ENCODE measurements around the gene FAM9C. TPM values are rescaled to one million over a fixed set of nuclear protein-coding genes. Genes with fewer than 3 reads are reported as not detected.
A peak's percentile ranks its signal among the peaks of the same experiment; 100 is the strongest.

FAM9C gene
- total and polyA plus RNA-seq, 9 of the 15 experiments (the other 6 are each of a cell fraction or from before 2014, with no cell fraction given) = not detected

DNA sequence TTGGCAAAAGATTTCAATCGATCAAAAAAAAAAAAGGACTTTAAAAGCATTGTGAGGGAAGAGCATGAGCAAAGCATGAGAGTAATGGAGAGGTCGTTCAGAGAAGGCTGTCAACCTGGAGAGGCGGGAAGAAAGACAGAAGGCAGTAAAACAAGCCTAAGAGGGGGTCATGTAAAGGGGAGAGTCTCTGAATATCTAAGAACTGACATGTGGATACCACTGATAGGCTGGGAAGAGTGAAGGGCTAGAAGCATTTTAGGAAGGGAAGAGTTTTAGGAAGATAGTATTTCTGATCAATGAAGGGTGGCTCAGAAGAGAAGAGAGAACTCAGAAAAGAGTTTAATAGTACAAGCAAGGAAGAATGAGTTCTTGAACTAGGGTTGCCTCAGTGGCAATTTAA, 7.5 kb downstream of the FAM9C start (continued):
- TF ChIP-seq, protein P1, sequence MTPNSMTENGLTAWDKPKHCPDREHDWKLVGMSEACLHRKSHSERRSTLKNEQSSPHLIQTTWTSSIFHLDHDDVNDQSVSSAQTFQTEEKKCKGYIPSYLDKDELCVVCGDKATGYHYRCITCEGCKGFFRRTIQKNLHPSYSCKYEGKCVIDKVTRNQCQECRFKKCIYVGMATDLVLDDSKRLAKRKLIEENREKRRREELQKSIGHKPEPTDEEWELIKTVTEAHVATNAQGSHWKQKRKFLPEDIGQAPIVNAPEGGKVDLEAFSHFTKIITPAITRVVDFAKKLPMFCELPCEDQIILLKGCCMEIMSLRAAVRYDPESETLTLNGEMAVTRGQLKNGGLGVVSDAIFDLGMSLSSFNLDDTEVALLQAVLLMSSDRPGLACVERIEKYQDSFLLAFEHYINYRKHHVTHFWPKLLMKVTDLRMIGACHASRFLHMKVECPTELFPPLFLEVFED (CRISPR knock-in tag; conservative IDR thresholded peaks at IDR 0.05) = no peak
- TF ChIP-seq CBFA2T3 (IDR thresholded peaks at IDR 0.05) (peak; percentile 60), KDM1A (IDR thresholded peaks at IDR 0.05) (no peak), ZFP1 (CRISPR knock-in tag; IDR thresholded peaks at IDR 0.05) (no peak), HDAC6 (IDR thresholded peaks at IDR 0.05; ENCODE audit: low read depth, low read length) (no peak)
- TF ChIP-seq, protein P2, sequence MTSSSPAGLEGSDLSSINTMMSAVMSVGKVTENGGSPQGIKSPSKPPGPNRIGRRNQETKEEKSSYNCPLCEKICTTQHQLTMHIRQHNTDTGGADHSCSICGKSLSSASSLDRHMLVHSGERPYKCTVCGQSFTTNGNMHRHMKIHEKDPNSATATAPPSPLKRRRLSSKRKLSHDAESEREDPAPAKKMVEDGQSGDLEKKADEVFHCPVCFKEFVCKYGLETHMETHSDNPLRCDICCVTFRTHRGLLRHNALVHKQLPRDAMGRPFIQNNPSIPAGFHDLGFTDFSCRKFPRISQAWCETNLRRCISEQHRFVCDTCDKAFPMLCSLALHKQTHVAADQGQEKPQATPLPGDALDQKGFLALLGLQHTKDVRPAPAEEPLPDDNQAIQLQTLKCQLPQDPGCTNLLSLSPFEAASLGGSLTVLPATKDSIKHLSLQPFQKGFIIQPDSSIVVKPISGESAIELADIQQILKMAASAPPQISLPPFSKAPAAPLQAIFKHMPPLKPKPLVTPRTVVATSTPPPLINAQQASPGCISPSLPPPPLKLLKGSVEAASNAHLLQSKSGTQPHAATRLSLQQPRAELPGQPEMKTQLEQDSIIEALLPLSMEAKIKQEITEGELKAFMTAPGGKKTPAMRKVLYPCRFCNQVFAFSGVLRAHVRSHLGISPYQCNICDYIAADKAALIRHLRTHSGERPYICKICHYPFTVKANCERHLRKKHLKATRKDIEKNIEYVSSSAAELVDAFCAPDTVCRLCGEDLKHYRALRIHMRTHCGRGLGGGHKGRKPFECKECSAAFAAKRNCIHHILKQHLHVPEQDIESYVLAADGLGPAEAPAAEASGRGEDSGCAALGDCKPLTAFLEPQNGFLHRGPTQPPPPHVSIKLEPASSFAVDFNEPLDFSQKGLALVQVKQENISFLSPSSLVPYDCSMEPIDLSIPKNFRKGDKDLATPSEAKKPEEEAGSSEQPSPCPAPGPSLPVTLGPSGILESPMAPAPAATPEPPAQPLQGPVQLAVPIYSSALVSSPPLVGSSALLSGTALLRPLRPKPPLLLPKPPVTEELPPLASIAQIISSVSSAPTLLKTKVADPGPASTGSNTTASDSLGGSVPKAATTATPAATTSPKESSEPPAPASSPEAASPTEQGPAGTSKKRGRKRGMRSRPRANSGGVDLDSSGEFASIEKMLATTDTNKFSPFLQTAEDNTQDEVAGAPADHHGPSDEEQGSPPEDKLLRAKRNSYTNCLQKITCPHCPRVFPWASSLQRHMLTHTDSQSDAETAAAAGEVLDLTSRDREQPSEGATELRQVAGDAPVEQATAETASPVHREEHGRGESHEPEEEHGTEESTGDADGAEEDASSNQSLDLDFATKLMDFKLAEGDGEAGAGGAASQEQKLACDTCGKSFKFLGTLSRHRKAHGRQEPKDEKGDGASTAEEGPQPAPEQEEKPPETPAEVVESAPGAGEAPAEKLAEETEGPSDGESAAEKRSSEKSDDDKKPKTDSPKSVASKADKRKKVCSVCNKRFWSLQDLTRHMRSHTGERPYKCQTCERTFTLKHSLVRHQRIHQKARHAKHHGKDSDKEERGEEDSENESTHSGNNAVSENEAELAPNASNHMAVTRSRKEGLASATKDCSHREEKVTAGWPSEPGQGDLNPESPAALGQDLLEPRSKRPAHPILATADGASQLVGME (CRISPR knock-in tag; IDR thresholded peaks at IDR 0.05) = no peak
- TF ChIP-seq, protein P3, sequence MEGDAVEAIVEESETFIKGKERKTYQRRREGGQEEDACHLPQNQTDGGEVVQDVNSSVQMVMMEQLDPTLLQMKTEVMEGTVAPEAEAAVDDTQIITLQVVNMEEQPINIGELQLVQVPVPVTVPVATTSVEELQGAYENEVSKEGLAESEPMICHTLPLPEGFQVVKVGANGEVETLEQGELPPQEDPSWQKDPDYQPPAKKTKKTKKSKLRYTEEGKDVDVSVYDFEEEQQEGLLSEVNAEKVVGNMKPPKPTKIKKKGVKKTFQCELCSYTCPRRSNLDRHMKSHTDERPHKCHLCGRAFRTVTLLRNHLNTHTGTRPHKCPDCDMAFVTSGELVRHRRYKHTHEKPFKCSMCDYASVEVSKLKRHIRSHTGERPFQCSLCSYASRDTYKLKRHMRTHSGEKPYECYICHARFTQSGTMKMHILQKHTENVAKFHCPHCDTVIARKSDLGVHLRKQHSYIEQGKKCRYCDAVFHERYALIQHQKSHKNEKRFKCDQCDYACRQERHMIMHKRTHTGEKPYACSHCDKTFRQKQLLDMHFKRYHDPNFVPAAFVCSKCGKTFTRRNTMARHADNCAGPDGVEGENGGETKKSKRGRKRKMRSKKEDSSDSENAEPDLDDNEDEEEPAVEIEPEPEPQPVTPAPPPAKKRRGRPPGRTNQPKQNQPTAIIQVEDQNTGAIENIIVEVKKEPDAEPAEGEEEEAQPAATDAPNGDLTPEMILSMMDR (IDR thresholded peaks at IDR 0.05 in 2 of 3, conservative IDR thresholded peaks at IDR 0.05 in 1 of 3; ENCODE audit: insufficient read depth in 2 of 3, low read depth in 1 of 3, low read length in 3 of 3) = no peak
